IMR-90 (cell line): ENCODE measurements around the gene MALSU1. TPM values are rescaled to one million over a fixed set of nuclear protein-coding genes. Genes with fewer than 3 reads are reported as not detected.

ENCODE experiments used
- ATAC-seq: fragments of 200-7000 bp; cut with Tn5 transposase; 2 replicates; pipeline ENCODE4 v1.9.1; 2020; ENCODE audit warnings: low read depth, mild to moderate bottlenecking, moderate library complexity
- BruUV-seq: library from RNA; stranded (reverse); fragments of 400-500 nt; replicated peaks from 2 replicates; lab custom pipeline; 2021; lab: Mats Ljungman, UMichigan
- CTCF ChIA-PET: fragments of 300-600 bp; formaldehyde crosslinking; extraction: SDS; loops from one replicate; lab custom pipeline; 2021; ENCODE audit warnings: antibody characterized with exemption; lab: Yijun Ruan, JAX
- POLR2A ChIA-PET: fragments of 300-600 bp; sonication (Branson Sonifier 250); formaldehyde crosslinking; loops from one replicate; lab custom pipeline; 2022; ENCODE audit warnings: antibody characterized with exemption; ENCODE audit not compliant: unreplicated experiment; lab: Charles Lee
- DNase-seq: peaks from one replicate; pipeline ENCODE4 v3.0.0; 2013
- H2AFZ ChIP-seq: replicated peaks from 2 replicates; pipeline ENCODE3; 2013; ENCODE audit warnings: low read length, mild to moderate bottlenecking; ENCODE audit not compliant: poor library complexity
- H2AK5ac ChIP-seq: 2 replicates; pipeline ENCODE4 v1.6.1; 2013; ENCODE audit warnings: low read depth, low read length, inconsistent platforms
- H2AK9ac ChIP-seq: replicated peaks from 2 replicates; pipeline ENCODE3; 2013; ENCODE audit warnings: mild to moderate bottlenecking, low read depth, low read length, moderate library complexity; ENCODE audit not compliant: poor library complexity
- H2BK120ac ChIP-seq: 2 replicates; pipeline ENCODE4 v1.6.1; 2013; ENCODE audit warnings: low read depth, low read length, inconsistent platforms
- H2BK15ac ChIP-seq: 3 replicates; pipeline ENCODE4 v1.6.1; 2013; ENCODE audit warnings: low read depth, low read length, inconsistent platforms
- H2BK20ac ChIP-seq: 2 replicates; pipeline ENCODE4 v1.6.1; 2013; ENCODE audit warnings: low read depth, mild to moderate bottlenecking, inconsistent platforms, low read length, moderate library complexity
- H2BK5ac ChIP-seq: 2 replicates; pipeline ENCODE4 v1.6.1; 2013; ENCODE audit warnings: mild to moderate bottlenecking, low read depth, low read length, inconsistent platforms; ENCODE audit not compliant: poor library complexity, severe bottlenecking
- H3K14ac ChIP-seq: replicated peaks from 2 replicates; pipeline ENCODE4 v1.6.1; 2013; ENCODE audit warnings: low read depth, low read length, inconsistent platforms
- H3K18ac ChIP-seq: 2 replicates; pipeline ENCODE4 v1.6.1; 2013; ENCODE audit warnings: low read depth, low read length, control low read depth
- H3K23ac ChIP-seq: 2 replicates; pipeline ENCODE4 v1.6.1; 2013; ENCODE audit warnings: low read depth, low read length, inconsistent platforms
- H3K27ac ChIP-seq: 2 replicates; pipeline ENCODE4 v1.5.1; 2013; ENCODE audit warnings: mild to moderate bottlenecking, control low read depth, low read length; ENCODE audit not compliant: insufficient read depth
- H3K27me3 ChIP-seq: 2 replicates; pipeline ENCODE4 v1.6.1; 2013; ENCODE audit warnings: low read length; ENCODE audit not compliant: control insufficient read depth, insufficient read depth
- H3K36me3 ChIP-seq: 2 replicates; pipeline ENCODE4 v1.6.1; 2013; ENCODE audit warnings: low read length, mixed read lengths; ENCODE audit not compliant: control insufficient read depth, insufficient read depth
- H3K4ac ChIP-seq: 2 replicates; pipeline ENCODE4 v1.6.1; 2013; ENCODE audit warnings: low read depth, low read length, inconsistent platforms
- H3K4me1 ChIP-seq: 2 replicates; pipeline ENCODE4 v1.6.1; 2013; ENCODE audit warnings: low read length, mixed read lengths; ENCODE audit not compliant: control insufficient read depth, insufficient read depth
- H3K4me2 ChIP-seq: 2 replicates; pipeline ENCODE4 v1.6.1; 2013; ENCODE audit warnings: low read depth, mild to moderate bottlenecking, control low read depth, low read length, moderate library complexity
- H3K4me3 ChIP-seq: 2 replicates; pipeline ENCODE4 v1.5.1; 2013; ENCODE audit warnings: low read depth, mild to moderate bottlenecking, control low read depth, low read length, moderate library complexity; ENCODE audit not compliant: insufficient read depth
- H3K56ac ChIP-seq: 2 replicates; pipeline ENCODE4 v1.6.1; 2013; ENCODE audit warnings: low read length, inconsistent platforms; ENCODE audit not compliant: insufficient read depth; ENCODE audit errors: extremely low read depth
- H3K79me1 ChIP-seq, 2 experiments: 2 replicates each; pipeline ENCODE4 v1.6.1; 2013; ENCODE audit warnings: low read length in 2 of 2, inconsistent platforms in 1 of 2, low read depth in 1 of 2
- H3K9ac ChIP-seq: 2 replicates; pipeline ENCODE4 v1.6.1; 2013; ENCODE audit warnings: low read depth, low read length, control low read depth
- H3K9me1 ChIP-seq: 2 replicates; pipeline ENCODE4 v1.6.1; 2013; ENCODE audit warnings: low read length, inconsistent platforms; ENCODE audit not compliant: insufficient read depth
- H3K9me3 ChIP-seq: 2 replicates; pipeline ENCODE4 v1.6.1; 2013; ENCODE audit warnings: low read length; ENCODE audit not compliant: control insufficient read depth, insufficient read depth
- H4K20me1 ChIP-seq: 2 replicates; pipeline ENCODE4 v1.6.1; 2013; ENCODE audit warnings: low read length, inconsistent platforms; ENCODE audit not compliant: insufficient read depth
- H4K5ac ChIP-seq: 2 replicates; pipeline ENCODE4 v1.6.1; 2013; ENCODE audit warnings: mild to moderate bottlenecking, low read depth, low read length, control low read depth
- H4K8ac ChIP-seq, 2 experiments: 2 replicates each; pipeline ENCODE4 v1.6.1; 2013; ENCODE audit warnings: low read depth in 2 of 2, low read length in 2 of 2, control low read depth in 1 of 2, inconsistent platforms in 1 of 2
- H4K91ac ChIP-seq: 2 replicates; pipeline ENCODE4 v1.6.1; 2013; ENCODE audit warnings: low read depth, low read length, inconsistent platforms; ENCODE audit not compliant: insufficient read depth
- CTCF ChIP-seq: conservative IDR thresholded peaks from 2 replicates; pipeline ENCODE4 v1.5.1; 2012; ENCODE audit warnings: mild to moderate bottlenecking, low read depth, low read length, improper control_type of control experiment
- MXI1 ChIP-seq: IDR thresholded peaks from 2 replicates; pipeline ENCODE4 v1.6.1; 2012; ENCODE audit warnings: low read depth, mild to moderate bottlenecking, low read length, moderate library complexity, borderline replicate concordance
- dilution Hi-C: fragments of 300-500 bp; cut with HindIII; formaldehyde crosslinking; loops from one replicate; pipeline ENCODE4 v1.14.3; 2018; ENCODE audit warnings: low sequenced_read_pairs; ENCODE audit not compliant: unreplicated experiment
- in situ Hi-C: fragments of 300-500 bp; cut with MboI; formaldehyde crosslinking; loops from 3 replicates; pipeline ENCODE4 v1.14.3; 2019; ENCODE audit warnings: low sequenced_read_pairs, inconsistent platforms, mixed read lengths
- intact Hi-C: fragments of 100-400 bp; cut with micrococcal nuclease; formaldehyde crosslinking; loops from 2 replicates; pipeline ENCODE4 v1.10.0; 2022
- polyA plus RNA-seq, 3 experiments: library from polyadenylated mRNA; depleted of rRNA; stranded (reverse); fragments of >200 nt; gene quantifications; 2 replicates each; pipeline ENCODE4 v1.2.3, GENCODE V29; 2012; ENCODE audit warnings: low replicate concordance in 1 of 3
- total RNA-seq: library from RNA; depleted of rRNA; stranded (reverse); fragments of >200 nt; gene quantifications from 2 replicates; pipeline ENCODE4 v1.2.3, GENCODE V29; 2012

Gene MALSU1
- total and polyA plus RNA-seq, 2 of the 4 experiments (the other 2 are of a cell fraction) = 30.5 to 36.0 TPM

GRCh38 chr7:23337374-23337773 is 38.2 kb downstream of the MALSU1 start:
- H3K27ac ChIP-seq = no peak overlapping the region
- H2BK120ac ChIP-seq = no peak overlapping the region
- H4K91ac ChIP-seq = peak overlapping the region; percentile 53; the same call in 1 of the 2 replicates
- H2AFZ ChIP-seq = no peak overlapping the region
- in situ Hi-C loops (no loop called here), intact Hi-C loops (no loop called here), dilution Hi-C loops (no loop called here)
- peaks cover 5% of the 10 kb centered on the region for H3K9me3 ChIP-seq
- peak overlapping the region; percentile 40 for H2BK5ac ChIP-seq
- H3K56ac ChIP-seq = no peak overlapping the region; the same call in 1 of the 2 replicates
- peak overlapping the region; percentile 54 for H3K18ac ChIP-seq
- H3K79me1 ChIP-seq = peaks cover 14 to 58% of the 10 kb centered on the region in 2 experiments
- peaks cover 13% of the 10 kb centered on the region; the same call in 1 of the 2 replicates for H4K20me1 ChIP-seq
- no peak overlapping the region for H3K4me2 ChIP-seq
- no peak overlapping the region for H3K4me3 ChIP-seq
- H2BK20ac ChIP-seq = peak overlapping the region; percentile 39
- peak overlapping the region; percentile 30; the same call in 1 of the 2 replicates for H4K5ac ChIP-seq
- H3K4me1 ChIP-seq = peaks cover 23% of the 10 kb centered on the region
- H3K9ac ChIP-seq = no peak overlapping the region
- ChIA-PET CTCF (interaction anchor here (0.6 to 0.8 kb wide), 2 partner anchors 23 to 65 kb away, joined by 4 to 5 read pairs; no protein-coding TSS in a partner anchor), POLR2A (no interaction called here)
- no peaks in the 10 kb centered on the region for H3K27me3 ChIP-seq
- no peak overlapping the region for H4K8ac ChIP-seq
- peaks cover 5% of the 10 kb centered on the region for H3K9me1 ChIP-seq
- DNase-seq = no peak
- no peak for ATAC-seq
- 0 out of 2 replicates have a peak overlapping the region, but pooled peaks have one; percentile 3 for H2AK5ac ChIP-seq
- H3K4ac ChIP-seq = peak overlapping the region; percentile 61
- peak overlapping the region; percentile 48; the same call in 1 of the 2 replicates for H3K14ac ChIP-seq
- H3K23ac ChIP-seq = peak overlapping the region; percentile 61; the same call in 1 of the 2 replicates
- peaks cover 19% of the 10 kb centered on the region for H3K36me3 ChIP-seq
- H2BK15ac ChIP-seq = peak overlapping the region; percentile 15; the same call in 1 of the 3 replicates
- no peak for TF ChIP-seq MXI1
- TF ChIP-seq CTCF = no peak
- BruUV-seq = no TSS peak
- H2AK9ac ChIP-seq = peak overlapping the region; percentile 70
